ENCODE data around the gene KCNIP1.

KCNIP1 gene

GRCh38 chr5:170573114-170573513, 69.3 kb downstream of the KCNIP1 start:
- H3K4me1 ChIP-seq (ENCODE audit: control insufficient read depth, insufficient read depth, low read length) = peaks cover 19% of the 10 kb centered on the region
- no peak overlapping the region for H3K4me3 ChIP-seq (ENCODE audit: low read depth, low read length)
- no peaks in the 10 kb centered on the region for H3K36me3 ChIP-seq (ENCODE audit: control insufficient read depth in 2 of 2, insufficient read depth in 1 of 2, low read length in 2 of 2)
- POLR2A ChIA-PET = interaction anchor here (0.8 kb wide), 1 partner anchor 25 kb away, joined by 3 read pairs; no protein-coding TSS in a partner anchor
- TF ChIP-seq ZNF140 (tag by site-specific recombination; IDR thresholded peaks at IDR 0.05) = no peak
- TF ChIP-seq PRDM6 (tag by site-specific recombination; IDR thresholded peaks at IDR 0.05) = no peak
- no peak for TF ChIP-seq ZNF580 (tag by site-specific recombination; IDR thresholded peaks at IDR 0.05)
- TF ChIP-seq MEIS1 (CRISPR knock-in tag; IDR thresholded peaks at IDR 0.05; ENCODE audit: borderline replicate concordance) = no peak
- TF ChIP-seq ZNF221 (tag by site-specific recombination; IDR thresholded peaks at IDR 0.05; ENCODE audit: borderline replicate concordance) = no peak
- TF ChIP-seq ZNF175 (tag by site-specific recombination; IDR thresholded peaks at IDR 0.05) = no peak
- no peak for TF ChIP-seq ZNF747 (tag by site-specific recombination; IDR thresholded peaks at IDR 0.05)
- TF ChIP-seq ZNF366 (tag by site-specific recombination; conservative IDR thresholded peaks at IDR 0.05) = no peak
- no peak for TF ChIP-seq BCL11A (tag by site-specific recombination; IDR thresholded peaks at IDR 0.05; ENCODE audit: low read depth)
- no peak for TF ChIP-seq ZNF341 (tag by site-specific recombination; IDR thresholded peaks at IDR 0.05; ENCODE audit: low read depth)
- TF ChIP-seq ZNF488 (tag by site-specific recombination; IDR thresholded peaks at IDR 0.05) = no peak
- no peak for TF ChIP-seq ZNF610 (tag by site-specific recombination; IDR thresholded peaks at IDR 0.05; ENCODE audit: borderline replicate concordance)
- TF ChIP-seq ZNF37A (tag by site-specific recombination; IDR thresholded peaks at IDR 0.05) = no peak
- TF ChIP-seq ZNF239 (tag by site-specific recombination; IDR thresholded peaks at IDR 0.05) = no peak
- no peak for TF ChIP-seq WT1 (tag by site-specific recombination; IDR thresholded peaks at IDR 0.05)
- no peak for TF ChIP-seq ZBTB20 (tag by site-specific recombination; IDR thresholded peaks at IDR 0.05)
- no peak for TF ChIP-seq ZNF169 (tag by site-specific recombination; IDR thresholded peaks at IDR 0.05)
- no peak for TF ChIP-seq ZNF449 (tag by site-specific recombination; IDR thresholded peaks at IDR 0.05)
- no peak for TF ChIP-seq ZSCAN16 (tag by site-specific recombination; IDR thresholded peaks at IDR 0.05)
- CTCF ChIA-PET = interaction anchor here (0.6 to 1.2 kb wide), 2 partner anchors 40 to 60 kb away, joined by 3 read pairs; no protein-coding TSS in a partner anchor
- H3K27ac ChIP-seq (ENCODE audit: extremely low read depth, low read depth, low read length) = no peak overlapping the region
- H3K9me3 ChIP-seq (ENCODE audit: control insufficient read depth, insufficient read depth, low read depth, low read length) = no peaks in the 10 kb centered on the region

- H3K36me3 ChIP-seq (ENCODE audit: control insufficient read depth in 2 of 2, insufficient read depth in 1 of 2, low read length in 2 of 2) = no peaks in the 10 kb centered on the region
- no peak overlapping the region for H3K4me3 ChIP-seq (ENCODE audit: low read depth, low read length)
- ChIA-PET POLR2A (no interaction called here), CTCF (interaction anchor here (0.6 to 1.4 kb wide), 2 partner anchors 40 to 60 kb away, joined by 3 to 4 read pairs; no protein-coding TSS in a partner anchor)
- peaks cover 19% of the 10 kb centered on the region for H3K4me1 ChIP-seq (ENCODE audit: control insufficient read depth, insufficient read depth, low read length)
- no peaks in the 10 kb centered on the region for H3K9me3 ChIP-seq (ENCODE audit: control insufficient read depth, insufficient read depth, low read depth, low read length)
- H3K27ac ChIP-seq (ENCODE audit: extremely low read depth, low read depth, low read length) = no peak overlapping the region
- TF ChIP-seq ZNF223 (tag by site-specific recombination; IDR thresholded peaks at IDR 0.05) (no peak), FEZF1 (tag by site-specific recombination; IDR thresholded peaks at IDR 0.05) (peak; percentile 43)
Measured at GRCh38 chr5:170573660-170574059, 69.8 kb downstream of the KCNIP1 start.

Measured in HEK293 (cell line).